HG03060 (cell line): ENCODE results near the gene HTR3E.
"Not testable (repeated sequence)": the region's sequence is repeated elsewhere in the genome, so short reads cannot be mapped to it uniquely, and the experiment has no call there.

ENCODE experiments used
- ATAC-seq: cut with Tn5 transposase; IDR thresholded peaks from one replicate; pipeline ENCODE4 v1.9.1; 2021; ENCODE audit warnings: low read depth, moderate number of reproducible peaks; ENCODE audit not compliant: unreplicated experiment

The HTR3E gene

GRCh38 chr3:184096811-184097383 lies at the start of gene HTR3E:
TSS of gene HTR3E (plus strand) at chr3:184097064. CDS start at chr3:184097530, 466 bp downstream.
- ATAC-seq = no peak

GRCh38 chr3:184050217-184050847 lies 46.5 kb upstream of the HTR3E start:
- no peak for ATAC-seq

GRCh38 chr3:184052767-184053166 lies 44.1 kb upstream of the HTR3E start, which contains the start of gene HTR3C:
TSS of gene HTR3C (plus strand) at chr3:184053047. CDS start at chr3:184053081, 34 bp downstream.
- no peak for ATAC-seq

- ATAC-seq = no peak
Observed at GRCh38 chr3:184058029-184058428, 38.8 kb upstream of the HTR3E start.

- ATAC-seq = no peak
Observed at GRCh38 chr3:184059424-184059823, 37.4 kb upstream of the HTR3E start.

GRCh38 chr3:184062637-184063036 lies 34.2 kb upstream of the HTR3E start:
- no peak for ATAC-seq

GRCh38 chr3:184066211-184066610 lies 30.7 kb upstream of the HTR3E start:
- ATAC-seq = no peak

- no peak for ATAC-seq
Observed at GRCh38 chr3:184067573-184068055, 29.2 kb upstream of the HTR3E start.

- ATAC-seq = no peak
Observed at GRCh38 chr3:184068344-184068743, 28.5 kb upstream of the HTR3E start.

GRCh38 chr3:184071142-184071541 lies 25.7 kb upstream of the HTR3E start:
- not testable (repeated sequence) for ATAC-seq

- no peak for ATAC-seq
Observed at GRCh38 chr3:184073621-184074020, 23.2 kb upstream of the HTR3E start.

- ATAC-seq = no peak
Observed at GRCh38 chr3:184075901-184076300, 21.0 kb upstream of the HTR3E start.

- ATAC-seq = no peak
Observed at GRCh38 chr3:184077881-184078280, 19.0 kb upstream of the HTR3E start.

GRCh38 chr3:184078851-184079250 lies 18.0 kb upstream of the HTR3E start:
- ATAC-seq = no peak

- no peak for ATAC-seq
Observed at GRCh38 chr3:184081116-184081830, 15.6 kb upstream of the HTR3E start.

- no peak for ATAC-seq
Observed at GRCh38 chr3:184082034-184082433, 14.8 kb upstream of the HTR3E start.

GRCh38 chr3:184082465-184082864 lies 14.4 kb upstream of the HTR3E start:
- ATAC-seq = no peak

- no peak for ATAC-seq
Observed at GRCh38 chr3:184085389-184085852, 11.4 kb upstream of the HTR3E start.

- no peak for ATAC-seq
Observed at GRCh38 chr3:184092199-184092598, 4.7 kb upstream of the HTR3E start.

GRCh38 chr3:184097556-184097955 lies 692 bp downstream of the HTR3E start:
- no peak for ATAC-seq
